SHP77 (cell line): ENCODE measurements around the gene PDE9A.

Experiments
- DNase-seq, 2 experiments: peaks; one replicate each; lab custom pipeline; 2025; lab: John Stamatoyannopoulos, UW

Gene PDE9A

GRCh38 chr21:42658320-42659105 lies 5.1 kb downstream of the PDE9A start:
- DNase-seq, result no peak

GRCh38 chr21:42659416-42660117 lies 6.1 kb downstream of the PDE9A start:
- no peak for DNase-seq

- DNase-seq, result no peak
These were observed 6.7 kb downstream of the PDE9A start for GRCh38 chr21:42660118-42660470.

- DNase-seq, result no peak
These were observed 8.4 kb downstream of the PDE9A start for GRCh38 chr21:42661688-42662429.

GRCh38 chr21:42662430-42663199 lies 9.2 kb downstream of the PDE9A start:
- DNase-seq, result no peak

- no peak for DNase-seq
These were observed 9.9 kb downstream of the PDE9A start for GRCh38 chr21:42663200-42663750.

- no peak for DNase-seq
These were observed 10.6 kb downstream of the PDE9A start for GRCh38 chr21:42663860-42664535.

GRCh38 chr21:42664614-42665013 lies 11.2 kb downstream of the PDE9A start:
- DNase-seq, result no peak

- no peak for DNase-seq
These were observed 11.6 kb downstream of the PDE9A start for GRCh38 chr21:42665026-42665425.

- DNase-seq, result no peak
These were observed 12.1 kb downstream of the PDE9A start for GRCh38 chr21:42665484-42665883.

- no peak for DNase-seq
These were observed 12.8 kb downstream of the PDE9A start for GRCh38 chr21:42666023-42666747.

- DNase-seq, result no peak
These were observed 13.5 kb downstream of the PDE9A start for GRCh38 chr21:42666925-42667324.

- no peak for DNase-seq
These were observed 15.0 kb downstream of the PDE9A start for GRCh38 chr21:42668298-42668992.

GRCh38 chr21:42669041-42669440 lies 15.6 kb downstream of the PDE9A start:
- DNase-seq, result peak in 1 of 2 experiments; percentile 8

- no peak for DNase-seq
These were observed 16.8 kb downstream of the PDE9A start for GRCh38 chr21:42670058-42670880.

- no peak for DNase-seq
These were observed 17.5 kb downstream of the PDE9A start for GRCh38 chr21:42670884-42671283.

- peak; percentile 68 to 83 for DNase-seq
These were observed 18.6 kb downstream of the PDE9A start for GRCh38 chr21:42671778-42672593.
